ENCODE measurements around the gene KSR1. TPM values are rescaled to one million over a fixed set of nuclear protein-coding genes. Genes with fewer than 3 reads are reported as not detected.
A peak's percentile ranks its signal among the peaks of the same experiment; 100 is the strongest.

The KSR1 gene
- total and polyA plus RNA-seq, 9 of the 15 experiments (the other 6 are each of a cell fraction or from before 2014, with no cell fraction given), result 1.4 to 51.7 (median 18.4) TPM

DNA sequence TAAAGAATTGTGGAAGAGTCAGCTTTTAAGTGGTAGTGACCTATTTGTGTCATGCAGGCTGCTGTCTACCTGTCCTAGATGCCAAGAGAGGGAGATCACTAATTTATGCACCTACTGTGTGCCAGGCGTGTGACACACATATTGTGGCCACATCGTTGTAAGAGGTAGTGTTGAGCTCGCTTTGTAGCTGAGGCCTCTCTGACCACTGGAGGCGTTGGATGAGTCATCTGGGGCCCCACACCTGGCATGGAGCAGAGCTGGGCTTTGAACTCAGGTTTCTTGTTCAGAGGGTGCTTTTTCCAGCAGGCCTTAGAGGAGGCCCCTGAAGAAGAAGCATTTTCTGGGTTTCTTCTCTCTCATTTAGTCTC is 122.5 kb downstream of the KSR1 start (continued):
- TF ChIP-seq ZNF707 (CRISPR knock-in tag; conservative IDR thresholded peaks at IDR 0.05) (no peak), ZKSCAN3 (CRISPR knock-in tag; IDR thresholded peaks at IDR 0.05) (no peak), ASH1L (IDR thresholded peaks at IDR 0.05; ENCODE audit: borderline replicate concordance, low read depth, partially characterized antibody) (no peak), KAT7 (CRISPR knock-in tag; IDR thresholded peaks at IDR 0.05; ENCODE audit: borderline replicate concordance) (no peak), PPARD (CRISPR knock-in tag; IDR thresholded peaks at IDR 0.05) (no peak), RFX5 (IDR thresholded peaks at IDR 0.05; ENCODE audit: low read depth, low read length) (no peak), POLR2AphosphoS2 (IDR thresholded peaks at IDR 0.05; ENCODE audit: low read length) (no peak), ZNF766 (CRISPR knock-in tag; conservative IDR thresholded peaks at IDR 0.05) (0 out of 2 replicates have a peak, but pooled peaks have one; percentile 12), ZNF143 (CRISPR knock-in tag; IDR thresholded peaks at IDR 0.05) (no peak), ZNF12 (CRISPR knock-in tag; IDR thresholded peaks at IDR 0.05) (no peak), TAF9B (IDR thresholded peaks at IDR 0.05; ENCODE audit: partially characterized antibody) (no peak), SMARCA4 (IDR thresholded peaks at IDR 0.05) (peak; percentile 55), ZKSCAN8 (CRISPR knock-in tag; IDR thresholded peaks at IDR 0.05) (no peak), LCOR (CRISPR knock-in tag; IDR thresholded peaks at IDR 0.05) (no peak), EGR1 (conservative IDR thresholded peaks at IDR 0.05) (no peak; the same call in 1 of the 2 replicates), CC2D1A (IDR thresholded peaks at IDR 0.05) (no peak), JUNB (CRISPR knock-in tag; conservative IDR thresholded peaks at IDR 0.05) (peak; percentile 59; the same call in 1 of the 2 replicates)
- TF ChIP-seq, protein P1, sequence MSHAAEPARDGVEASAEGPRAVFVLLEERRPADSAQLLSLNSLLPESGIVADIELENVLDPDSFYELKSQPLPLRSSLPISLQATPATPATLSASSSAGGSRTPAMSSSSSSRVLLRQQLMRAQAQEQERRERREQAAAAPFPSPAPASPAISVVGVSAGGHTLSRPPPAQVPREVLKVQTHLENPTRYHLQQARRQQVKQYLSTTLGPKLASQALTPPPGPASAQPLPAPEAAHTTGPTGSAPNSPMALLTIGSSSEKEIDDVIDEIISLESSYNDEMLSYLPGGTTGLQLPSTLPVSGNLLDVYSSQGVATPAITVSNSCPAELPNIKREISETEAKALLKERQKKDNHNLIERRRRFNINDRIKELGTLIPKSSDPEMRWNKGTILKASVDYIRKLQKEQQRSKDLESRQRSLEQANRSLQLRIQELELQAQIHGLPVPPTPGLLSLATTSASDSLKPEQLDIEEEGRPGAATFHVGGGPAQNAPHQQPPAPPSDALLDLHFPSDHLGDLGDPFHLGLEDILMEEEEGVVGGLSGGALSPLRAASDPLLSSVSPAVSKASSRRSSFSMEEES (CRISPR knock-in tag; IDR thresholded peaks at IDR 0.05), result no peak
- TF ChIP-seq, protein P2, sequence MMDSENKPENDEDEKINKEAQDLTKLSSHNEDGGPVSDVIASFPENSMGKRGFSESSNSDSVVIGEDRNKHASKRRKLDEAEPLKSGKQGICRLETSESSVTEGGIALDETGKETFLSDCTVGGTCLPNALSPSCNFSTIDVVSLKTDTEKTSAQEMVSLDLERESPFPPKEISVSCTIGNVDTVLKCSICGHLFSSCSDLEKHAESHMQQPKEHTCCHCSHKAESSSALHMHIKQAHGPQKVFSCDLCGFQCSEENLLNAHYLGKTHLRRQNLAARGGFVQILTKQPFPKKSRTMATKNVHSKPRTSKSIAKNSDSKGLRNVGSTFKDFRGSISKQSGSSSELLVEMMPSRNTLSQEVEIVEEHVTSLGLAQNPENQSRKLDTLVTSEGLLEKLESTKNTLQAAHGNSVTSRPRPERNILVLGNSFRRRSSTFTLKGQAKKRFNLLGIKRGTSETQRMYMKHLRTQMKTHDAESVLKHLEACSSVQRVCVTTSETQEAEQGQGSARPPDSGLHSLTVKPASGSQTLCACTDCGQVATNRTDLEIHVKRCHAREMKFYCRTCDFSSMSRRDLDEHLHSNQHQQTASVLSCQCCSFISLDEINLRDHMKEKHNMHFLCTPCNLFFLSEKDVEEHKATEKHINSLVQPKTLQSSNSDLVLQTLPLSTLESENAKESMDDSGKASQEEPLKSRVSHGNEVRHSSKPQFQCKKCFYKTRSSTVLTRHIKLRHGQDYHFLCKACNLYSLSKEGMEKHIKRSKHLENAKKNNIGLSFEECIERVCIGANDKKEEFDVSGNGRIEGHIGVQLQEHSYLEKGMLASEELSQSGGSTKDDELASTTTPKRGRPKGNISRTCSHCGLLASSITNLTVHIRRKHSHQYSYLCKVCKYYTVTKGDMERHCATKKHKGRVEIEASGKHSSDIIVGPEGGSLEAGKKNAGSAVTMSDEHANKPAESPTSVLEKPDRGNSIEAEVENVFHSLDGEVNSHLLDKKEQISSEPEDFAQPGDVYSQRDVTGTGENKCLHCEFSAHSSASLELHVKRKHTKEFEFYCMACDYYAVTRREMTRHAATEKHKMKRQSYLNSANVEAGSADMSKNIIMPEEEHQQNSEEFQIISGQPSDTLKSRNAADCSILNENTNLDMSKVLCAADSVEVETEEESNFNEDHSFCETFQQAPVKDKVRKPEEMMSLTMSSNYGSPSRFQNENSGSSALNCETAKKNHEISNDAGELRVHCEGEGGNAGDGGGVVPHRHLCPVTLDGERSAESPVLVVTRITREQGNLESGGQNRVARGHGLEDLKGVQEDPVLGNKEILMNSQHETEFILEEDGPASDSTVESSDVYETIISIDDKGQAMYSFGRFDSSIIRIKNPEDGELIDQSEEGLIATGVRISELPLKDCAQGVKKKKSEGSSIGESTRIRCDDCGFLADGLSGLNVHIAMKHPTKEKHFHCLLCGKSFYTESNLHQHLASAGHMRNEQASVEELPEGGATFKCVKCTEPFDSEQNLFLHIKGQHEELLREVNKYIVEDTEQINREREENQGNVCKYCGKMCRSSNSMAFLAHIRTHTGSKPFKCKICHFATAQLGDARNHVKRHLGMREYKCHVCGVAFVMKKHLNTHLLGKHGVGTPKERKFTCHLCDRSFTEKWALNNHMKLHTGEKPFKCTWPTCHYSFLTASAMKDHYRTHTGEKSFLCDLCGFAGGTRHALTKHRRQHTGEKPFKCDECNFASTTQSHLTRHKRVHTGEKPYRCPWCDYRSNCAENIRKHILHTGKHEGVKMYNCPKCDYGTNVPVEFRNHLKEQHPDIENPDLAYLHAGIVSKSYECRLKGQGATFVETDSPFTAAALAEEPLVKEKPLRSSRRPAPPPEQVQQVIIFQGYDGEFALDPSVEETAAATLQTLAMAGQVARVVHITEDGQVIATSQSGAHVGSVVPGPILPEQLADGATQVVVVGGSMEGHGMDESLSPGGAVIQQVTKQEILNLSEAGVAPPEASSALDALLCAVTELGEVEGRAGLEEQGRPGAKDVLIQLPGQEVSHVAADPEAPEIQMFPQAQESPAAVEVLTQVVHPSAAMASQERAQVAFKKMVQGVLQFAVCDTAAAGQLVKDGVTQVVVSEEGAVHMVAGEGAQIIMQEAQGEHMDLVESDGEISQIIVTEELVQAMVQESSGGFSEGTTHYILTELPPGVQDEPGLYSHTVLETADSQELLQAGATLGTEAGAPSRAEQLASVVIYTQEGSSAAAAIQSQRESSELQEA (IDR thresholded peaks at IDR 0.05; ENCODE audit: low read depth), result no peak
- TF ChIP-seq, protein P3, sequence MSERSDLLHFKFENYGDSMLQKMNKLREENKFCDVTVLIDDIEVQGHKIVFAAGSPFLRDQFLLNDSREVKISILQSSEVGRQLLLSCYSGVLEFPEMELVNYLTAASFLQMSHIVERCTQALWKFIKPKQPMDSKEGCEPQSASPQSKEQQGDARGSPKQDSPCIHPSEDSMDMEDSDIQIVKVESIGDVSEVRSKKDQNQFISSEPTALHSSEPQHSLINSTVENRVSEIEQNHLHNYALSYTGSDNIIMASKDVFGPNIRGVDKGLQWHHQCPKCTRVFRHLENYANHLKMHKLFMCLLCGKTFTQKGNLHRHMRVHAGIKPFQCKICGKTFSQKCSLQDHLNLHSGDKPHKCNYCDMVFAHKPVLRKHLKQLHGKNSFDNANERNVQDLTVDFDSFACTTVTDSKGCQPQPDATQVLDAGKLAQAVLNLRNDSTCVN (CRISPR knock-in tag; IDR thresholded peaks at IDR 0.05), result no peak
